GM12892 (cell line): ENCODE data around the gene CRISPLD2. TPM values are rescaled to one million over a fixed set of nuclear protein-coding genes. Genes with fewer than 3 reads are reported as not detected.

ENCODE experiments used
- DNase-seq: peaks from one replicate; pipeline ENCODE4 v3.0.0; 2011; ENCODE audit not compliant: insufficient read length
- FAIRE-seq: peaks from 2 replicates; lab custom pipeline; 2011; peaks lifted over from hg19 to GRCh38; lab: Jason Lieb, UNC
- POLR2A ChIP-seq: IDR thresholded peaks from 2 replicates; pipeline ENCODE4 v1.6.1; 2011; ENCODE audit warnings: low read depth, low read length, control low read depth
- POLR2AphosphoS5 ChIP-seq: IDR thresholded peaks from 2 replicates; pipeline ENCODE4 v1.6.1; 2011; ENCODE audit warnings: low read depth, low read length, control low read depth
- TAF1 ChIP-seq: IDR thresholded peaks from 2 replicates; pipeline ENCODE4 v1.6.1; 2011; ENCODE audit warnings: low read depth, mild to moderate bottlenecking, control low read depth, low read length, borderline replicate concordance
- polyA plus RNA-seq: library from polyadenylated mRNA; unstranded; fragments of >200 nt; gene quantifications from one replicate; pipeline ENCODE4 v1.2.1, GENCODE V29; 2012; ENCODE audit warnings: missing spikeins, inconsistent platforms; ENCODE audit not compliant: missing spikeins

The CRISPLD2 gene
- polyA plus RNA-seq, result not detected

- FAIRE-seq, result no peak
- peak; percentile 77 for DNase-seq
- TF ChIP-seq POLR2A (no peak), TAF1 (no peak), POLR2AphosphoS5 (no peak)
Observed at GRCh38 chr16:84819644-84820304, at the start of gene CRISPLD2. CRISPLD2 (plus strand) TSS chr16:84819985; CDS start chr16:84838496, 18,511 bp downstream.

- TF ChIP-seq POLR2A (no peak), POLR2AphosphoS5 (no peak), TAF1 (no peak)
- DNase-seq, result no peak
- no peak for FAIRE-seq
Observed at GRCh38 chr16:84773312-84773711, 46.5 kb upstream of the CRISPLD2 start.

GRCh38 chr16:84774810-84775209 is 45.0 kb upstream of the CRISPLD2 start:
- TF ChIP-seq TAF1, result no peak
- no peak for TF ChIP-seq POLR2AphosphoS5
- no peak for TF ChIP-seq POLR2A
- FAIRE-seq (no peak), DNase-seq (no peak)

DNA sequence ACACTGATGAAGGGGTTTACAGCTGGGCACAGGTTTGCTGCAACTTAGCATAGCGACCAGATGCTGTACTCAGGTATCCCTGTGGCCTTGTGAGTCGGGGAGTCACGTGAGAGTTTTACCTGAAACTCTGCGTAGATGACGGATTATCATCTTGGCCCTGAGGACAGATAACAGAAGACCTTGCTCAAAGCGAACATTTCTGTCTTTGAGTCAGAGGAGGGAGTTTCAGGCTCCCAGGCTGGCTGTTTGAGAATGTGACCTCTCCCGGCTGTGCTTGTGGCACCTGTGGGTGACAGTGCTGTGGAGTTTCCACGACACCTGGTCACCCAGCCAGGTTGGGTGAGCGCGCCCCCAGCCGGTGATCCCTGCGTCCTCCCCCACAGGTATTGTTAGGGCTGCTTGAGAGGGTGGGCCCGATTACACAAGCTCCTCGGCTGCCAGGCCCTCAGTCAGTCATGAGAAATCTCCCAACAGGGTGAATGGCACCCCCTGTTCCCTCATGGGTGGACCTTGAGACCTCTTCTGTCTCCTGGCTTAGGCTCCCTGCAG is 44.4 kb upstream of the CRISPLD2 start:
- no peak for FAIRE-seq

DNA sequence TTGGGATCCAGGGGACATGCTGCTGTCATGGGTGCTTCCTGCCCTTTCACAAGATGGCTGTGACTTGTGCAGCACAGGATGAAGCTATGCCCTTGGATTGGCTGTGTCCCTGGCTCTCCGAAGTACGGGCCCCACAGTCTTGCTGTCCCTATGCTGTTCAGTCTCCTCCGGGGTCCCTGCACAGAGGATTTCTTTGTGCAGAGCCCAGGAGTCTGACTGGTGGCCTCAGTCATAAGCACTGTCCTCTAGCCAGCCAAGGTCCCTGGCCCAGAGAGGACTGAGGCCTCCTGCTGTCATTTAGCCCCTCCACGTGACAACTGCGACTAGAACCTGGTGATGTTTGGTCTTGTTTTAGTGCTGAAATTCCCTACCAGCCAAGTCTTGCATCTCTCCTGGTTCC is 42.4 kb upstream of the CRISPLD2 start:
- no peak for FAIRE-seq
- TF ChIP-seq POLR2AphosphoS5, result no peak
- no peak for TF ChIP-seq TAF1
- TF ChIP-seq POLR2A, result no peak
- DNase-seq, result no peak

More for the DNA sequence above, 44.4 kb upstream of the CRISPLD2 start:
- TF ChIP-seq POLR2A, result no peak
- TF ChIP-seq POLR2AphosphoS5, result no peak
- no peak for TF ChIP-seq TAF1
- no peak for DNase-seq

- no peak for TF ChIP-seq TAF1
- TF ChIP-seq POLR2AphosphoS5, result no peak
- TF ChIP-seq POLR2A, result no peak
- DNase-seq (no peak), FAIRE-seq (no peak)
Observed at GRCh38 chr16:84778720-84779119, 41.1 kb upstream of the CRISPLD2 start.

DNA sequence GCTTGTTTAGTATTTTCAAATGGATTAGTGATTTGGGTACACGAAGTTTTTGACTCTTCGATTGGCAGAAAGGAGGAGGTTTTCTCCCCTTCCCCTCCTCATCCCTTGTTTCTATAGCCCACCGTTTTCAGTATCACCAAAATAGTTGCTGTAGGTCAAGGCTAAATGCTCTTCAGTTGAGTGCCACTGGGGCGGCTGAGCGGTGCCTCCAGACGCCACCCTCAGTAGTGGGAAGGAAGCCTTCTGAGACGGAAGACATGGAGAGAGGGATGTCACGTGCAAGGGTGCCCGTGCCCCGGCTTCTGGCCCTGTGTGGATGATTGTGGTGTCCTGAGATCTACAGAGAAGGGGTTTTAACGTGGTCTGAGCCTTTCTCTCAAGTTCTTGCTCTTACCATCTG is 39.7 kb upstream of the CRISPLD2 start:
- FAIRE-seq (no peak), DNase-seq (no peak)
- TF ChIP-seq POLR2A (no peak), POLR2AphosphoS5 (no peak), TAF1 (no peak)

GRCh38 chr16:84780544-84781376 is 39.0 kb upstream of the CRISPLD2 start:
- no peak for FAIRE-seq

DNA sequence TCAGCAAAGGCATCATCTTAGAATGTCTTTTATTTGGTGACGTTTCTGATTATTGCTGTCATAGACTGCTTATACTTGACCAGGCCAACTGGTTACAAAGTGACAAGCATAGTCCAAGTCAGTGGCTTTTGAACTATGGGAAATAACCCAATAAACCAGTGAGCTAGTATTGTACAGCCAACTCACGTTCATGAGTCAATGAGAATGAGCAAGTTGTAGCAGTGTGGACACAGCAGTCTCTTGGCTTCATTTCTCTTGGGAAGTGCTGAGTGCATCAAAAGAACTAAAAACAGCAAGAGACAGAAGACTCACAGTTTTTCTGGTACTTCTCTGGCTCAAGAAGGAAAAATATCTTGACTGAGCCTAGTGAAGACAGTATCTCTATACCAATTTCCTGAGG is 36.9 kb upstream of the CRISPLD2 start:
- DNase-seq (no peak), FAIRE-seq (no peak)
- TF ChIP-seq POLR2AphosphoS5 (no peak), POLR2A (no peak), TAF1 (no peak)

More at GRCh38 chr16:84780544-84781376, 39.0 kb upstream of the CRISPLD2 start:
- no peak for TF ChIP-seq POLR2A
- no peak for TF ChIP-seq POLR2AphosphoS5
- TF ChIP-seq TAF1, result no peak
- no peak for DNase-seq

DNA sequence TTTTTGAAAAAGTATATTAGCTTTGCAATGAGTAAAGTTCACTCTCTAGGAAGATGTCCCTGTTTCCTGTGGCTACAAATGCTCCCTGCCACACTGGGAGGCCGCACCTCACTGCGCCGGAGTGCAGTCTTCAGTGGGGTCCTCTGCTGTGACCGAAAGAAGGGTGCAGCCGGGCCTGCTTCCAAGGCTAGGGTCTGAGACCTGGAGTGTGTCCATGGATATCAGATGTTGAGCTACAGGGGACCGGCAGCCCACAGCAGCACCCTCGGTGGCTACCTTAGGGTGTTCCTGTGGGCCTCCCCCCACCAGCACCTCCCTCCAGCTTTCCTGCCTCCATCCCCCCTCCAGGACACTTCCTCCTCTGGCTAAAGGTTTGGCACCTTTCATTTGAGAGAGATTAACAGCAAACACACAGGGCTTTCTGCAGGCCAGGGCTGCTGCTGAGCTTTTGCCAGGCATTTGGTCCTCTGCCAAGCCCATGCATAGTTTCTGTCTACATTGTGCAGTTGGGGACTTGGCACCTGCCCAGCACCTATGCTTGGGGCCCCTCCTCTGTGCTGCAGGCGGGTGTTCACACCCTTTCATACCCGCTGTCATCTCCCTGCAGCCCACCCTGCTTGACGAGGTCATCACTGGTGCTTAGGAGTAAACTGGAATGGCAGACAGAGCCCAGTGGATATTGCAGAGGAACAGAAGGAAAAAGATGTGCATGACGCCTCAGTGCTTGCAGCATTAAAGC is 33.8 kb upstream of the CRISPLD2 start:
- TF ChIP-seq TAF1 (no peak), POLR2A (no peak), POLR2AphosphoS5 (no peak)
- FAIRE-seq, result no peak
- no peak for DNase-seq

DNA sequence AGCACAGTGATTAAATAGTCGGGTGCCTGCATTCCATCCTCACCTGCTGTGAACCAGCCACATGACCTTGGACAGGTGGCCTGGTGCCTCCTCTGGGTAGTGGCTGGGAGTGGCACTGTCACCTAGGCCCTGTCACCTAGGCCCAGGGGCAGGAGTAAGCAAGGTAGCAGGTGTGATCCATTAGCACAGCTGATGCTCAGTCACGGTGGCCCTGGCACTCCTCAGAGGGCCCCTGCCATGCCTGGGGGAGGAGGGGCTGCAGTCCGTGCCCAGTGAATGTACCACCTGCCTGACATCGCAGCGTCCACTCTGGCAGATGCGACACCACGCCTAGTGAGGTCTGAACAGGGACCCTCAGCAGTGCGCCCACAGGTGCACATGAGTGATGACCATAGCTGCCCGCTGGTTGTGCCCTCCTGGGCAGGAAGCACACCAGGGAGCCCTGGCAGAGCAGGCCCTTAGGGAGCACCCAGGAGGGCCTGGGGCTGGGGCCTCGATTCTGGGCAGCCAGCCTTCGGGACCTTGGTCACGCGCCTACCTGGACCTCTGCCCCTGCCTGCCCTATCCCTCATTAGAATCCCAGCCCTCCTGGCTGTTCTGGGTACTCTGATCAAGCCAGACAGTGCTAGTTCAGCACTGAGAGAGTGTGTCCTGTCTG is 33.1 kb upstream of the CRISPLD2 start:
- DNase-seq, result no peak
- TF ChIP-seq POLR2AphosphoS5 (no peak), POLR2A (no peak), TAF1 (no peak)
- FAIRE-seq, result no peak
